Mesenchymal stem cell (in vitro differentiated cells and primary cell): Measurements from ENCODE around the gene C22orf31.

ENCODE experiments used
- DNase-seq: peaks from one replicate; pipeline ENCODE4 v3.0.0-alpha.2; 2013
- H2AFZ ChIP-seq: one replicate; pipeline ENCODE4 v1.6.1; 2013; ENCODE audit warnings: low read depth, mild to moderate bottlenecking, control low read depth, inconsistent platforms, low read length, moderate library complexity
- H2AK5ac ChIP-seq: 2 replicates; pipeline ENCODE4 v1.6.1; 2013; ENCODE audit warnings: low read length, moderate library complexity, mild to moderate bottlenecking, inconsistent platforms; ENCODE audit not compliant: severe bottlenecking
- H2BK120ac ChIP-seq: one replicate; pipeline ENCODE4 v1.6.1; 2013; ENCODE audit warnings: low read depth, mild to moderate bottlenecking, inconsistent platforms, low read length, moderate library complexity
- H2BK12ac ChIP-seq, 2 experiments: one replicate each; pipeline ENCODE4 v1.6.1; 2013; ENCODE audit warnings: inconsistent platforms in 2 of 2, low read length in 2 of 2, mild to moderate bottlenecking in 2 of 2, moderate library complexity in 2 of 2, control low read depth in 1 of 2
- H2BK15ac ChIP-seq: one replicate; pipeline ENCODE4 v1.6.1; 2013; ENCODE audit warnings: mild to moderate bottlenecking, low read depth, inconsistent platforms; ENCODE audit not compliant: poor library complexity, severe bottlenecking
- H2BK5ac ChIP-seq: 2 replicates; pipeline ENCODE4 v1.6.1; 2013; ENCODE audit warnings: low read depth, mild to moderate bottlenecking, low read length, control low read depth, inconsistent platforms; ENCODE audit not compliant: poor library complexity, severe bottlenecking
- H3K14ac ChIP-seq, 2 experiments: one replicate each; pipeline ENCODE4 v1.6.1; 2013; ENCODE audit warnings: inconsistent platforms in 2 of 2, low read length in 2 of 2, control low read depth in 1 of 2, mild to moderate bottlenecking in 1 of 2, moderate library complexity in 1 of 2
- H3K18ac ChIP-seq, 2 experiments: one replicate each; pipeline ENCODE4 v1.6.1; 2013; ENCODE audit warnings: inconsistent platforms in 2 of 2, low read length in 2 of 2, control low read depth in 1 of 2, low read depth in 1 of 2, mild to moderate bottlenecking in 1 of 2
- H3K23ac ChIP-seq, 2 experiments: one replicate each; pipeline ENCODE4 v1.6.1; 2013; ENCODE audit warnings: inconsistent platforms in 2 of 2, low read length in 2 of 2, mild to moderate bottlenecking in 2 of 2, moderate library complexity in 2 of 2, control low read depth in 1 of 2
- H3K27ac ChIP-seq: 2 replicates; pipeline ENCODE4 v1.5.1; 2013; ENCODE audit warnings: mild to moderate bottlenecking, moderate library complexity, low read length, control low read depth, inconsistent platforms; ENCODE audit not compliant: poor library complexity, severe bottlenecking
- H3K27me3 ChIP-seq, 2 experiments: 2 replicates each; pipeline versions ENCODE4 v1.6.1 to v1.7.0; 2013; ENCODE audit warnings: low read length in 2 of 2, mild to moderate bottlenecking in 2 of 2, moderate library complexity in 2 of 2, control low read depth in 1 of 2, inconsistent platforms in 1 of 2; ENCODE audit not compliant: control insufficient read depth in 1 of 2, insufficient read depth in 1 of 2
- H3K36me3 ChIP-seq, 2 experiments: 2 replicates each; pipeline versions ENCODE4 v1.6.1 to v1.7.0; 2013; ENCODE audit warnings: low read length in 2 of 2, control low read depth in 1 of 2, inconsistent platforms in 1 of 2, low read depth in 1 of 2, mild to moderate bottlenecking in 1 of 2; ENCODE audit not compliant: insufficient read depth in 2 of 2, control insufficient read depth in 1 of 2
- H3K4ac ChIP-seq, 2 experiments: one replicate each; pipeline ENCODE4 v1.6.1; 2013; ENCODE audit warnings: inconsistent platforms in 2 of 2, low read length in 2 of 2, mild to moderate bottlenecking in 2 of 2, moderate library complexity in 2 of 2, control low read depth in 1 of 2, low read depth in 1 of 2
- H3K4me1 ChIP-seq: 2 replicates; pipeline ENCODE4 v1.6.1; 2013; ENCODE audit warnings: low read depth, low read length, control low read depth; ENCODE audit not compliant: control insufficient read depth, insufficient read depth
- H3K4me2 ChIP-seq: 2 replicates; pipeline ENCODE4 v1.6.1; 2013; ENCODE audit warnings: low read length, mild to moderate bottlenecking, inconsistent platforms; ENCODE audit not compliant: poor library complexity, severe bottlenecking
- H3K4me3 ChIP-seq, 2 experiments: 2 replicates each; pipeline versions ENCODE4 v1.5.1 to v1.7.0; 2013; ENCODE audit warnings: low read length in 2 of 2, mild to moderate bottlenecking in 2 of 2, control low read depth in 1 of 2, low read depth in 1 of 2; ENCODE audit not compliant: insufficient read depth in 1 of 2
- H3K79me1 ChIP-seq: replicated peaks from 2 replicates; pipeline ENCODE4 v1.6.1; 2013; ENCODE audit warnings: mild to moderate bottlenecking, control low read depth, low read length, inconsistent platforms; ENCODE audit not compliant: poor library complexity, severe bottlenecking
- H3K9ac ChIP-seq: 2 replicates; pipeline ENCODE4 v1.7.0; 2013; ENCODE audit warnings: mild to moderate bottlenecking, low read length, moderate library complexity
- H3K9me3 ChIP-seq: 2 replicates; pipeline ENCODE4 v1.7.0; 2013; ENCODE audit warnings: mild to moderate bottlenecking, low read length; ENCODE audit not compliant: control insufficient read depth
- H4K8ac ChIP-seq: one replicate; pipeline ENCODE4 v1.6.1; 2013; ENCODE audit warnings: inconsistent platforms, mild to moderate bottlenecking, low read length, moderate library complexity
- H4K91ac ChIP-seq: one replicate; pipeline ENCODE4 v1.6.1; 2013; ENCODE audit warnings: mild to moderate bottlenecking, low read length, inconsistent platforms
- WGBS: methylation state at CpG from one replicate; pipeline ENCODE4 v1.1.7; 2013; ENCODE audit warnings: mixed read lengths; 5-methylcytosine and 5-hydroxymethylcytosine counted together

Gene C22orf31

DNA sequence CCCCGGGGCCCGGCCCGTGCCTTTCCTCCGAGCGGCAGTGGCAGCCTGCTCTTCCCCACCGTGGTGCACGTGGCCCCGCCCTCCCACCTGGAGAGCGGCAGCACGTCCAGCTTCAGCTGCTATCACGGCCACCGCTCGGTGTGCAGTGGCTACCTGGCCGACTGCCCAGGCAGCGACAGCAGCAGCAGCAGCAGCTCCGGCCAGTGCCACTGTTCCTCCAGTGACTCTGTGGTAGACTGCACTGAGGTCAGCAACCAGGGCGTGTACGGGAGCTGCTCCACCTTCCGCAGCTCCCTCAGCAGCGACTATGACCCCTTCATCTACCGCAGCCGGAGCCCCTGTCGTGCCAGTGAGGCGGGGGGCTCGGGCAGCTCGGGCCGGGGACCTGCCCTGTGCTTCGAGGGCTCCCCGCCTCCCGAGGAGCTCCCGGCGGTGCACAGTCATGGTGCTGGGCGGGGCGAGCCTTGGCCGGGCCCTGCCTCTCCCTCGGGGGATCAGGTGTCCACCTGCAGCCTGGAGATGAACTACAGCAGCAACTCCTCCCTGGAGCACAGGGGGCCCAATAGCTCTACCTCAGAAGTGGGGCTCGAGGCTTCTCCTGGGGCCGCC lies 11.9 kb downstream of the C22orf31 start:
- H3K9ac ChIP-seq, result no peak overlapping the region

DNA sequence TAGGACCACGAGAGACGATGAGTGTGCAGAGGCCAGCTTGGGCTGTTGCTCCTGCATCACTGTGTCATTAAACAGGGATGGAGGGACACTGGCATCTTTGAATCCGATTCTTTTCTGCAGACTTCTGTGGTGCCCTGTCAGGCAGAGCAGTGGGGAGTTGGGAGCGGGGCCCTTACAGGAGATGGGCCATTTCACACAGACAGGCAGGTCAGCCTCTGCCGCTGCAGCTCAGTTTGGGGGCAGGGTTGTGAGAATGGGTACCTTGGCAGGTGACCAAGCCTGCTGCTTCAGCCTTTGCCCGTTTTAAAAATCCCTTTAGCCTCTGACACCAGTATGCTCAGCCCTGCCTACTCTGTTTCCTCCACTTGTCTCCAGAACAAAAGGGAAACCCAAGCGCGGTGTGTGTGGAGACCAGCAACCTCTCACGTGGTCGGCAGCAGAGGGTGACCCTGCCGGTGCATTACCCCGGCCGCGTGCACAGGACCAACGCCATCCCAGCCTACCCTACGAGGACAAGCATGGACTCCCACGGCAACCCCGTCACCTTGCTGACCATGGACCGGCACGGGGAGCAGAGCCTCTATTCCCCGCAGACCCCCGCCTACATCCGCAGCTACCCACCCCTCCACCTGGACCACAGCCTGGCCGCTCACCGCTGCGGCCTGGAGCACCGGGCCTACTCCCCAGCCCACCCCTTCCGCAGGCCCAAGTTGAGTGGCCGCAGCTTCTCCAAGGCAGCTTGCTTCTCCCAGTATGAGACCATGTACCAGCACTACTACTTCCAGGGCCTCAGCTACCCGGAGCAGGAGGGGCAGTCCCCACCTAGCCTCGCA lies 12.6 kb downstream of the C22orf31 start:
- H2BK12ac ChIP-seq, result no peak overlapping the region

More for the DNA sequence above, 11.9 kb downstream of the C22orf31 start:
- DNase-seq, result no peak
- Histone ChIP-seq H3K79me1 (peaks cover 14% of the 10 kb centered on the region), H3K9me3 (no peaks in the 10 kb centered on the region), H2BK12ac (no peak overlapping the region), H3K18ac (no peak overlapping the region), H2BK120ac (no peak overlapping the region), H3K36me3 (peaks cover 49 to 54% of the 10 kb centered on the region in 2 experiments), H2BK5ac (no peak overlapping the region), H2AK5ac (no peak overlapping the region), H3K23ac (no peak overlapping the region), H3K4me2 (no peak overlapping the region), H4K91ac (peak overlapping the region; percentile 43), H2BK15ac (no peak overlapping the region), H3K4me3 (no peak overlapping the region), H3K27me3 (no peaks in the 10 kb centered on the region), H3K4ac (no peak overlapping the region), H3K14ac (no peak overlapping the region), H3K4me1 (peaks cover 5% of the 10 kb centered on the region), H4K8ac (no peak overlapping the region), H2AFZ (no peak overlapping the region), H3K27ac (no peak overlapping the region)
- 95% methylated on average over 38 of the region's 38 CpGs for WGBS

DNA sequence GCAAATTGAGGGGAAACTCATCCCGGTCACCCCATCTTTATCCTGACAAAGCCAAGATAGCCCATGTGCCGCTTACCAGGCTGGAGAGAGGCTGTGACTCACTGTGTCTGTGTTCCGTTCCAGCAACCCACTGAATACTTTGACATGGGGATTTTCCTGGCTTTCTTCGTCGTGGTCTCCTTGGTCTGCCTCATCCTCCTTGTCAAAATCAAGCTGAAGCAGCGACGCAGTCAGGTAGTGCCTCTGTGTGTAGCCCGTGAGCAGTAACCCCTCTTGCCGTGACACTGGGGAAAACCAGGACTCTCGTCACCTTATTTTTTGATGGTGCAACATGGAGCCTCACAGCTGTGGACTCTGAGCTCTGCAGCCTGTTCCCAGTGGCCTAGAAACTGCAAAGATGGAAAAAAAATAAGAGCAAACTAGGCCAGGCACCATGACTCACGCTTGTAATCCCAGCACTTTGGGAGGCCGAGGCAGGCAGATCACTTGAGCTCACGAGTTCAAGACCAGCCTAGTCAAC lies 16.9 kb downstream of the C22orf31 start:
- peaks cover 18% of the 10 kb centered on the region for H3K4me1 ChIP-seq
- peak overlapping the region; percentile 80 for H2BK5ac ChIP-seq
- peaks cover 29% of the 10 kb centered on the region for H3K79me1 ChIP-seq
- peak overlapping the region; percentile 59 for H4K8ac ChIP-seq
- peak overlapping the region; percentile 23 to 89 for H3K18ac ChIP-seq
- peak overlapping the region; percentile 20 for H3K4me2 ChIP-seq
- H2AK5ac ChIP-seq, result peak overlapping the region; percentile 64
- H3K4ac ChIP-seq, result peak overlapping the region in 1 of 2 experiments; percentile 32
- no peak overlapping the region for H4K91ac ChIP-seq
- WGBS, result 31% methylated on average over 13 of the region's 13 CpGs
- peak; percentile 97 for DNase-seq
- peak overlapping the region in 1 of 2 experiments; percentile 74 for H3K14ac ChIP-seq
- H3K27me3 ChIP-seq, result no peaks in the 10 kb centered on the region
- H3K27ac ChIP-seq, result peak overlapping the region; percentile 90
- no peak overlapping the region for H2AFZ ChIP-seq
- peaks cover 32 to 40% of the 10 kb centered on the region in 2 experiments for H3K36me3 ChIP-seq
- H3K23ac ChIP-seq, result no peak overlapping the region
- H3K4me3 ChIP-seq, result peak overlapping the region in 1 of 2 experiments; percentile 61
- no peaks in the 10 kb centered on the region for H3K9me3 ChIP-seq
- H2BK120ac ChIP-seq, result no peak overlapping the region
- peak overlapping the region; percentile 9 to 26 for H2BK12ac ChIP-seq
- no peak overlapping the region for H2BK15ac ChIP-seq
- H3K9ac ChIP-seq, result peak overlapping the region; percentile 85

More for the DNA sequence above, 12.6 kb downstream of the C22orf31 start:
- no peak overlapping the region for H3K14ac ChIP-seq
- H3K4me1 ChIP-seq, result peaks cover 10% of the 10 kb centered on the region
- DNase-seq, result no peak
- no peaks in the 10 kb centered on the region for H3K27me3 ChIP-seq
- no peak overlapping the region for H2BK120ac ChIP-seq
- 96% methylated on average over 31 of the region's 31 CpGs for WGBS
- no peak overlapping the region for H3K4me2 ChIP-seq
- H3K4ac ChIP-seq, result no peak overlapping the region
- H2BK5ac ChIP-seq, result no peak overlapping the region
- H2AFZ ChIP-seq, result no peak overlapping the region
- peak overlapping the region; percentile 43 for H4K91ac ChIP-seq
- no peak overlapping the region for H3K9ac ChIP-seq
- H3K18ac ChIP-seq, result no peak overlapping the region
- no peaks in the 10 kb centered on the region for H3K9me3 ChIP-seq
- peaks cover 48 to 49% of the 10 kb centered on the region in 2 experiments for H3K36me3 ChIP-seq
- no peak overlapping the region for H2BK15ac ChIP-seq
- H2AK5ac ChIP-seq, result no peak overlapping the region
- H3K79me1 ChIP-seq, result peaks cover 14% of the 10 kb centered on the region
- peak overlapping the region; percentile 29 for H4K8ac ChIP-seq
- H3K27ac ChIP-seq, result no peak overlapping the region
- no peak overlapping the region for H3K4me3 ChIP-seq
- H3K23ac ChIP-seq, result no peak overlapping the region
